Suprapubic skin (tissue), 4 donors: ENCODE results near the gene MTAP. TPM values are rescaled to one million over a fixed set of nuclear protein-coding genes. Genes with fewer than 3 reads are reported as not detected.

Experiments used
- DNase-seq, 2 donors: peaks; one replicate each; pipeline ENCODE4 v3.0.0-alpha.2; 2019; ENCODE audit warnings: low spot score in 2 of 2
- H3K27ac ChIP-seq: fragments of 200-600 bp; sonication (generic); one replicate; pipeline ENCODE4 v1.5.1; 2019
- H3K27me3 ChIP-seq: fragments of 200-600 bp; sonication (generic); one replicate; pipeline ENCODE4 v1.5.1; 2019
- H3K36me3 ChIP-seq: fragments of 200-600 bp; sonication (generic); one replicate; pipeline ENCODE4 v1.5.1; 2019
- H3K4me1 ChIP-seq: fragments of 200-600 bp; sonication (generic); one replicate; pipeline ENCODE4 v1.5.1; 2019
- H3K4me3 ChIP-seq: fragments of 200-600 bp; sonication (generic); one replicate; pipeline ENCODE4 v1.5.1; 2019; ENCODE audit warnings: mild to moderate bottlenecking
- H3K9me3 ChIP-seq: fragments of 200-600 bp; sonication (generic); one replicate; pipeline ENCODE4 v1.5.1; 2019
- EP300 ChIP-seq: sonication (generic); formaldehyde crosslinking; IDR thresholded peaks from one replicate; pipeline ENCODE4 v1.6.1; 2017; ENCODE audit warnings: antibody characterized with exemption
- POLR2A ChIP-seq, 2 donors: fragments of 450-650 bp; IDR thresholded peaks; one replicate each; pipeline ENCODE4 v1.6.1; 2017; ENCODE audit warnings: antibody characterized with exemption in 2 of 2, mild to moderate bottlenecking in 2 of 2, moderate library complexity in 2 of 2
- POLR2AphosphoS5 ChIP-seq, 3 donors: sonication (generic); formaldehyde crosslinking; IDR thresholded peaks; one replicate each; pipeline ENCODE4 v1.6.1; 2017; ENCODE audit warnings: antibody characterized with exemption in 3 of 3
- WGBS: methylation state at CpG from one replicate; pipeline ENCODE4 v1.1.5; 2018; 5-methylcytosine and 5-hydroxymethylcytosine counted together
- total RNA-seq, 4 donors: library from RNA; depleted of rRNA; stranded (reverse); fragments of >200 nt; gene quantifications; one replicate each; pipeline ENCODE4 v1.1.0, GENCODE V29; 2016
- TF ChIP-seq, protein P1 (sequence below), 2 donors: fragments of 200-600 bp in 1 of 2; fragments of 450-650 bp in 1 of 2; sonication (generic) in 1 of 2; IDR thresholded peaks; one replicate each; pipeline ENCODE4 v1.5.1; 2016 to 2019; ENCODE audit warnings: antibody characterized with exemption in 2 of 2, mild to moderate bottlenecking in 1 of 2, moderate library complexity in 1 of 2

MTAP gene
- total RNA-seq, 4 donors from 2014 or later = 15.2 to 24.9 (median 22.1) TPM

DNA sequence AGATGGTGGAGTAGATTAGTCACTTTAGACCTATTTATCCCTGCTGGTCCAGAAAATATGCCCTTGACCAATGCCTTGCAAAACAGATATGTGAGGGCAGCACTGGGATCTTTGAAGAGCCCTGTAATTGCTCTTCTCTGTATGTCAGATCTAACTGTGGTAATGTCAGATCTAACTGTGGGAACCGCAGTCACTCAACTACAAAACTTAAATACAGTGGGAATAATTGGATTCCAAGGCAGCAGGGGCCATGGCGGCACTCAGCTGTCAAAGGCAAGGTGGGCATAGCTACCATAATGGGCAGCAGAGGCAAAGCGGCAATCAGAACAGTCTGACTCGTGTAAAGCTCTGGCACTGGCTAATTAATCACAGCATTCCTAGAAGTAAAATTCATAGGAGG, 46.2 kb downstream of the MTAP start:
- Histone ChIP-seq H3K4me1 (no peaks in the 10 kb centered on the region), H3K4me3 (no peak overlapping the region), H3K36me3 (peaks cover 5% of the 10 kb centered on the region), H3K9me3 (peaks cover 19% of the 10 kb centered on the region), H3K27ac (no peak overlapping the region), H3K27me3 (no peaks in the 10 kb centered on the region)
- no peak for TF ChIP-seq POLR2A (IDR thresholded peaks at IDR 0.05)
- TF ChIP-seq, protein P1, sequence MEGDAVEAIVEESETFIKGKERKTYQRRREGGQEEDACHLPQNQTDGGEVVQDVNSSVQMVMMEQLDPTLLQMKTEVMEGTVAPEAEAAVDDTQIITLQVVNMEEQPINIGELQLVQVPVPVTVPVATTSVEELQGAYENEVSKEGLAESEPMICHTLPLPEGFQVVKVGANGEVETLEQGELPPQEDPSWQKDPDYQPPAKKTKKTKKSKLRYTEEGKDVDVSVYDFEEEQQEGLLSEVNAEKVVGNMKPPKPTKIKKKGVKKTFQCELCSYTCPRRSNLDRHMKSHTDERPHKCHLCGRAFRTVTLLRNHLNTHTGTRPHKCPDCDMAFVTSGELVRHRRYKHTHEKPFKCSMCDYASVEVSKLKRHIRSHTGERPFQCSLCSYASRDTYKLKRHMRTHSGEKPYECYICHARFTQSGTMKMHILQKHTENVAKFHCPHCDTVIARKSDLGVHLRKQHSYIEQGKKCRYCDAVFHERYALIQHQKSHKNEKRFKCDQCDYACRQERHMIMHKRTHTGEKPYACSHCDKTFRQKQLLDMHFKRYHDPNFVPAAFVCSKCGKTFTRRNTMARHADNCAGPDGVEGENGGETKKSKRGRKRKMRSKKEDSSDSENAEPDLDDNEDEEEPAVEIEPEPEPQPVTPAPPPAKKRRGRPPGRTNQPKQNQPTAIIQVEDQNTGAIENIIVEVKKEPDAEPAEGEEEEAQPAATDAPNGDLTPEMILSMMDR (IDR thresholded peaks at IDR 0.05) = no peak
- TF ChIP-seq POLR2AphosphoS5 (IDR thresholded peaks at IDR 0.05) = no peak
- no peak for TF ChIP-seq EP300
- WGBS = 100% methylated on average over 4 of the region's 4 CpGs
- no peak for DNase-seq

DNA sequence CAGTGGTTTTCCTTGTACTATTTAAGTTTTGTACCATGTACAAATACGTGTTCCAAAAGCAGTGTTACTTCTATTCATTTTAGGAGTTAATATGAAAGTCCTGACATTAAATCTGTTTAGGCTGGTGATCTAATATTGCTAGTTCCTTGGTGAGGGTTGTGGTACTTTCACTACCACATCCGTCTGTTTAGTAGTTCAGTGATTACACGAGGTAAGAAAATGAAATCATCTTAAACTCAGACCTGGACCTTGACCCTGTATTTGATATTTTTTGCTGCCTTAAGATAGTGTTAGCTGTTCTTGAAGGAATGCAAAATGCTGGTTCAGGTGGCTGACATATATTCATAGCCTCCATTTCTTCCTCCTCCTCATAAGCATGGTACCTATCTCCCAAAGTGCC, 50.3 kb downstream of the MTAP start:
- Histone ChIP-seq H3K27ac (no peak overlapping the region), H3K9me3 (peaks cover 8% of the 10 kb centered on the region), H3K4me1 (no peaks in the 10 kb centered on the region), H3K36me3 (peaks cover 26% of the 10 kb centered on the region), H3K27me3 (no peaks in the 10 kb centered on the region), H3K4me3 (no peak overlapping the region)
- no peak for DNase-seq
- 78% methylated on average over 3 of the region's 3 CpGs for WGBS
- TF ChIP-seq, protein P1 (IDR thresholded peaks at IDR 0.05) = no peak
- TF ChIP-seq POLR2AphosphoS5 (IDR thresholded peaks at IDR 0.05) (no peak), POLR2A (IDR thresholded peaks at IDR 0.05) (no peak), EP300 (no peak)

DNA sequence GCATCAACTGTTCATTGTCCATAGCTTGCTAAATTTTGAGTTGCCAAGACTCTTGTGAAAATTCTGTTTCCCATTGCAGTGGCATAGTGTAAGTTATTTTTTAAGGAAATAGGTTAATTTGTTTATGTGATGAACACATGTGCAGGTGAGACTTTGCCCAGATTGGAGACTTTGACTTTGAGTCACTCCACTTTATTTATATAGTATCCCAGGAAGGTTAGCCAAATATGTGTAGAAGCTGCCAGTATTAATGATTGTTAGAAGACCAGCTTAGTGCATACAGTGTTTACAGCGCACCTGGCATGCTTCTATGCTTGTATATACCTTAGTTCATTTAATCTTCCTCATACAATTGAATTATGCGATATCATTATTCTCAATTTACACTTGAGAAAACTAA, 51.0 kb downstream of the MTAP start:
- TF ChIP-seq POLR2A (IDR thresholded peaks at IDR 0.05) (no peak), POLR2AphosphoS5 (IDR thresholded peaks at IDR 0.05) (no peak)
- TF ChIP-seq, protein P1 (IDR thresholded peaks at IDR 0.05) = no peak
- H3K36me3 ChIP-seq = peaks cover 32% of the 10 kb centered on the region
- no peaks in the 10 kb centered on the region for H3K27me3 ChIP-seq
- no peak overlapping the region for H3K4me3 ChIP-seq
- H3K9me3 ChIP-seq = peaks cover 1% of the 10 kb centered on the region
- WGBS = 98% methylated on average over 2 of the region's 2 CpGs
- no peaks in the 10 kb centered on the region for H3K4me1 ChIP-seq
- DNase-seq = no peak
- H3K27ac ChIP-seq = no peak overlapping the region

DNA sequence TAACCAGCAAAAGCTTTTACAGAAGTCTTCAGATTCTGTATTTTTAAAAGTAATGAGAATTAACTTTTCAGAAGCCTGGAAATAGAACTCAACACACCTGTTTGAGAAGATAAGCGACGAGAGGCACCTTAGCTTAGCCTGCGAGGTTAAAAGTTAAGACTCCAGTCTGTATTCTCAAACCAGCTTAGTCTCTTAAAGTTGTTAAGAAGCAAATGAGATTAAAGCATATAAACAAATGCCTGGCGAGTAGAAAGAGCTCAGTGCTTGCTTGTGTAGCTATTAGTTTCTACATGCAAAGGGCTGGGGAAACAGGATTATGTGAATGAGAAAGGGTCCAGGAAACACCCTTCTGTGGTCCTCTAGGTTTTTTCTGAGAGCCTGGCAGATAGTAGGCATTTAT, 51.7 kb downstream of the MTAP start:
- Histone ChIP-seq H3K36me3 (peaks cover 36% of the 10 kb centered on the region), H3K4me3 (no peak overlapping the region), H3K27ac (no peak overlapping the region), H3K4me1 (no peaks in the 10 kb centered on the region), H3K9me3 (no peaks in the 10 kb centered on the region), H3K27me3 (no peaks in the 10 kb centered on the region)
- no peak for DNase-seq
- TF ChIP-seq POLR2A (IDR thresholded peaks at IDR 0.05) (no peak), POLR2AphosphoS5 (IDR thresholded peaks at IDR 0.05) (no peak), EP300 (no peak)
- TF ChIP-seq, protein P1 (IDR thresholded peaks at IDR 0.05) = no peak
- WGBS = 92% methylated on average over 4 of the region's 4 CpGs

DNA sequence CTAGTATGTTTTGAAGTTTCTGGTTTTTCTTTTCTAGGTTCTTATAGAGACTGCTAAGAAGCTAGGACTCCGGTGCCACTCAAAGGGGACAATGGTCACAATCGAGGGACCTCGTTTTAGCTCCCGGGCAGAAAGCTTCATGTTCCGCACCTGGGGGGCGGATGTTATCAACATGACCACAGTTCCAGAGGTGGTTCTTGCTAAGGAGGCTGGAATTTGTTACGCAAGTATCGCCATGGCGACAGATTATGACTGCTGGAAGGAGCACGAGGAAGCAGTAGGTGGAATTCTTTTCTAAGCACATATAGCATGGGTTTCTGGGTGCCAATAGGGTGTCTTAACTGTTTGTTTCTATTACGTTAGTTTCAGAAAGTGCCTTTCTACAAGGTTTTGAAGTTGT, 52.2 kb downstream of the MTAP start:
- WGBS = 87% methylated on average over 11 of the region's 11 CpGs
- Histone ChIP-seq H3K27ac (no peak overlapping the region), H3K4me3 (no peak overlapping the region), H3K36me3 (peaks cover 39% of the 10 kb centered on the region), H3K4me1 (no peaks in the 10 kb centered on the region), H3K9me3 (no peaks in the 10 kb centered on the region), H3K27me3 (no peaks in the 10 kb centered on the region)
- no peak for TF ChIP-seq EP300
- TF ChIP-seq POLR2A (IDR thresholded peaks at IDR 0.05) = no peak
- TF ChIP-seq POLR2AphosphoS5 (IDR thresholded peaks at IDR 0.05) = no peak
- TF ChIP-seq, protein P1 (IDR thresholded peaks at IDR 0.05) = no peak
- no peak for DNase-seq
